DMS79 (cell line): Measurements from ENCODE around the gene LUC7L3.
"Not testable (repeated sequence)": the region's sequence is repeated elsewhere in the genome, so short reads cannot be mapped to it uniquely, and the experiment has no call there.

Experiments used
- DNase-seq: peaks from one replicate; lab custom pipeline; 2025; lab: John Stamatoyannopoulos, UW

The LUC7L3 gene

DNA sequence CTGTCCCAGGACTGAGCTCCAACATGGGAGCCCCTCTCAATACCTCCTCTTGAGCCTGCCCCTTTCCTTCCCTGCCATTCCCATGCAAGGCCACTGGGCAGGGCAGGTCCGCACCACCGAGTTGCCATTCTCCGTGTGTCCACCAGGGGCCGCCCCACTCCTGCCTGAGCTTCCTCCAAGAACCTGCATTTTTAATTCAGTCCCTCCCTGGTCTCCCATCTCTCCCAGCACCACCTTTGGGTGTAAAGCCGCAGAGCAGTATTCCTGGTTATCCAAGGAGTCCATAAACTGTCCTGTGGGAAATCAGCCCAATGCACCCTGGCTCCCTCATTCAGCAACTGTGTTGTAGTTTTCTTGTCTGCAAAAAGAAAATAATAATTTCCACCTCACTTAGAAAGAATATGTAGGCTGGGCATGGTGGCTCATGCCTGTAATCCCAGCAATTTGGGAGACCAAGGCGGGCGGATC lies 63.8 kb downstream of the LUC7L3 start:
- peak; percentile 57 for DNase-seq

DNA sequence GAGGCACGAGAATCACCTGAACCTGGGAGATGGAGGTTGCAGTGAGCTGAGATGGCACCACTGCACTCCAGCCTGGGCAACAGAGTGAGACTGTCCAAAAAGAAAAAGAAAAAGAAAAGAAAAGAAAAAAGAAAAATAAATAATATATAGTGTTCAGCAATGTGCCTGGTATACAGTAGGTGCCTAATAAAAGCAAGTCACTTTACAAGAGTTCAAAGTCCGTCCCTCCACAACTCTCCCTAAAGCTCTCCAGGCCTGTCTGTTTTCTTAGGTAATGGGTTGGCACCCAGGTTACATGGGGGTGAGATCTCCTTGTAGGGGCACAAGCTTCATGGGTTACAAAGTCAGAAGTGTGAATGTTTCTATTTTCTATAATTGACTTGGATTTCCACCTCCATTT lies 64.5 kb downstream of the LUC7L3 start:
- no peak for DNase-seq

DNA sequence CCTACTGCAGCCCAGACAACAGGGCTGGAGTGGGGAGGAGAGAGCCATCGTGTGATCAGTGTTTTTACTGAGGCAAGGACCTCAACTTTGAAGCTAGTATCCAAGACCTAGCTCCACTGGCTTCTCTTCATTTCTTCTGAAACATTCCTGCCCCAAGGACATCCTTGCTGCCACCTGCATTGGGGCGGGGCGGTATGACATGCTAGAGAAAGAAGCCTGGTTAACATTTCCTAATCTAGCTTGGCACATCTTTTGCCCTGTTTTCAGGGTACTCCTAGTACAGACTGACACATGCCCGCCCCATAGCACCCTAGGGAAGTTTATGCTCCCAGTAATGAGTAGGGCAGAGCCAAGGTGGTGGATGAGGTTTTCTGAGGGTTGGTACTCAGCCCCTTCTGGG lies 65.7 kb downstream of the LUC7L3 start:
- DNase-seq, result no peak

DNA sequence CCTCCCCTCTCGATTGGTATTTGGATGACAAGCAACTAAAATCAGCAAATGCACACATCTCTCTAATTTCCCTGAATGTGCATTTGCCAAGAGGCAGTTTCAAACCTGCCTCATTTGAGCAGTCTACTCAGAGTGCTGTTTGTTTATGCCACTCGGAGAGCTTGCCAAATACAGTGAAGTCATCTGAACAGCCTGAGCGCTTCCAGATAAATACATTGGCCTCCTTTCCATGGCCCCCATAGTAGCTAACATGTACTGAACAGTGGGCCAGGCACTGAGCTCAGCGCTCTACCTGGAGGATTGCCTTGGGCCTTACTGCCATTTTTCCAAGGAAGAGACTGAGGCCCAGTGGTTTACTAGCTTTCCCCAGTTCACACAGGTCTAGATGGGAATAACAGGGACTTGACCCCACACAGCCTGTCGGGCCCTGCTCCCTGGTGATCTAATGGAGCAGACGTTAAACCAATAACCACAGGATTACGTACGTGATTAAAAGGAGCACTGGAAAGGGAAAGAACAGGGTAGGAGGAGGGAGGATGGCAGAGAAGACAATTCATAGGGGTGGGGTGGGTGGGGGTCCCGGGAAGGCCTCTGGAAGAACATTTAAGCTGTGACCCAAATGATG lies 66.7 kb downstream of the LUC7L3 start:
- DNase-seq, result peak; percentile 41

DNA sequence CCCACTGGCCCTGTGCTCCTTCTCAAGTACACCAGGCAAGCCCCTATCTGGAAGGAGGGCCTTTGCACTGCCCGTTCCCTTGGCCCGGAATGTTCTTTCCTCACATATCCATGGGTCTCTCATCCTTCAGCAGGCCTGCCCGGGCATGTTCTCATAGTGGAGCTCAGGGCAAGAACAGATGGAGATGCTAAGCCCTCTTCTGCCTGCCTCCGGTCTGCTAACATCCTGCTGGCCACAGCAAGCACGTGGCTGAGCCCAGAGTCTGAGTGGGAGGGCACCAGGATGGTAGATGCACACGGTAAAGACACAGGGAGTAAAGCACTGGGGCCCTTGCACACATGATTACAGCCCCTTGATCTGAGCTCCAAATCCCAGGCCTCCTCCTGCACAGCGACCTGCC lies 67.7 kb downstream of the LUC7L3 start:
- DNase-seq, result no peak

DNA sequence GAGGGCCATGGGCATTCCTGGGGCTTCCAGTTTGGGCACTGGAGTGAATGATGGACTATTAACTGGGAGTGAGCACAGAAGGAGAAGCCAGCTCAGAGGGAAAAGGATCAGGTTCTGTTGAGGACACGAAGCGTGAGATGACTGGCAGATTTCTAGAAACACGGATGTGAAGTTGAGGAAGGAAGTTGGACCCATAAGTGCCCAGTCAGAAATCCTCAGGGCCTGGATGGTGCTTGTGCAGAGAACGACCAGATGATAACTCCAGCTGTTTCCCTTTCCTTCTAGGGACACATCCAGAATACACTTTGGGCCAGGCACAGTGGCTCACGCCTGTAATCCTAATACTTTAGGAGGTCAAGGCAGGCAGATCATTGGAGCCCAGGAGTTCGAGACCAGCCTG lies 71.2 kb downstream of the LUC7L3 start:
- no peak for DNase-seq

DNA sequence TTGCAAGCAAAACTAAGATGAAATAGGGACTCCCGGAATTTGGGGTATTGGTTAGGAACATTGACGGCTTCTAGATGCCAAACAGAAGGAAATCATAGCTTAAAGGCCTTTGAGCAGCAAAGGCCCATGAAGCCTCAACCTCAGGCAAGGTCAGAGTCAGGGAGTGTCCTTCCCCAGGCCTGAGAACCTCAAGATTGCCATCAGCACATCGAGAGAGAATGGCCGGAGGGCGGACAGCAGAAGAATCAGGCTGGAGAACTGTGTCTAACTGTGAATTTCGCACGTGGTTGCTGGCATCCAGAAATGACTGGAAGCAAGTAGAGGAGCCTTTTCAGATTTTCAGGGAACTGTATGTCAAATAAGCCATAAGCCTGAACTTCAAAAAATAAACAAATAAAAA lies 72.7 kb downstream of the LUC7L3 start:
- no peak for DNase-seq

DNA sequence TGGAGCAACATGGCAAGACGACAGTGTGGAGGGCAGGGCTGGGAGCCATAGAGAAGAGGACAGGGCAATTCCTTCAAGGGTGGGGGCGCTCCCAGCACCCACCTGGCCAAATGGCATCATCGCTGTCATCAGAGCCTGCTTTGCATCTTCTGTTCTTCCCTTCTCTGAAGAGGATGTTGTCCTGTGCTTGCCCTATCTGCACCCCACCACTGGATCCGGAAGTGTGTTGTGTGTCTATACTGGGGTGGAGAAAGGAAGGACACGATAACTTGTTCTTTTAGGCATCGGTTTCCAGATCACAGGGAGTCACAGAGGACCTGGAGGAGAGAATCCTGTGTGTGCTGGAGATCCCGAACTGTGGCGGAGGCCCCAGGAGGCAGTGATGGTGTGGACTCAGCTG lies 73.6 kb downstream of the LUC7L3 start:
- no peak for DNase-seq

DNA sequence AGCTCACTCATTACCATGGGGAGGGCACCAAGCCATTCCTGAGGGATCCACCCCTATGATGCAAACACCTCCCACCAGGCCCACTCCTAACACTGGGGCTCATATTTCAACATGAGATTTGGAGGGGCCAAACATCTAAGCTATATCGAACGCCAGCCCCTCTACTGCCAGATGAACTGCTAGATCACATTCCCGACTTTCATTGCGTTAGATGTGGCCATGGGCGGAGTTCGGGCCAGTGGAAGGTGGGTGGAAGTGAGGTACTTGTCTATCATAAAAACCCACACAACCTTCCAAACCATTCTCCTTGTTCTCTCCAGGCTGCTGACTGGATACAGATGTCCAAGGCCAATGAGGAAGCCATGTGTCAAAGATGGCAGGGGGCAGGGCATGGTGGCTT lies 75.0 kb downstream of the LUC7L3 start:
- DNase-seq, result no peak

DNA sequence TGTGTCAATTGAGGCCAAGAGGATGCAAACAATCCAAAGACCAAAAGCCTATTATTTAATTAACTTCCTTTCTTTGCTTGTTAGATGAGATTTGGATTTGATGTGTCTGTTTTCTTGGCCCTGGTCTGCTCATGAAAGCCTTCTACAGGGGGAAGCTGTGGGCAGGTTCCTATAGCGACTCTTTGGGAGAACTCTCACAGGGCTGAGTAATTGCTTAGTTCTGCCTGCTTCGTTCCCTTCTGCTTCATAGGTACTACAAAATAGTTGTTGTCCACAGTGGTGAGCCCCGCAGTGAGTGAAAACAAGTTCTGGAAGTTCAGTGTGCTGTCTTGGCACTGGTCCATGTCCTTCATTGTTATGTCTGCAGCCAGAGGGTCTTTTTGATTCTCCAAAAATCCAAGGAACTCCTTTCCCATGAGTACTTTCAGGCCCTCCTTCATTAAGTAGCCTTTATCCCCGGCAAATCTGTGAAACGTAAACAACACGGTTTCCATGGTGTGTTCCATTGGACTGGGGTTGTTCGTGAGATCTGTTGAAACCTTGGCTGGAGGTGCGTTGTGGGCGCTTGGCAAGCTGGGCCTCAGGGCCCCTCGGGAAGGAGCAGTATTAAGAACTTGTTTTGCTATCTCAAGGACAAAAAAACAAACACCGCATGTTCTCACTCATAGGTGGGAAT lies 77.9 kb downstream of the LUC7L3 start:
- peak; percentile 33 for DNase-seq

DNA sequence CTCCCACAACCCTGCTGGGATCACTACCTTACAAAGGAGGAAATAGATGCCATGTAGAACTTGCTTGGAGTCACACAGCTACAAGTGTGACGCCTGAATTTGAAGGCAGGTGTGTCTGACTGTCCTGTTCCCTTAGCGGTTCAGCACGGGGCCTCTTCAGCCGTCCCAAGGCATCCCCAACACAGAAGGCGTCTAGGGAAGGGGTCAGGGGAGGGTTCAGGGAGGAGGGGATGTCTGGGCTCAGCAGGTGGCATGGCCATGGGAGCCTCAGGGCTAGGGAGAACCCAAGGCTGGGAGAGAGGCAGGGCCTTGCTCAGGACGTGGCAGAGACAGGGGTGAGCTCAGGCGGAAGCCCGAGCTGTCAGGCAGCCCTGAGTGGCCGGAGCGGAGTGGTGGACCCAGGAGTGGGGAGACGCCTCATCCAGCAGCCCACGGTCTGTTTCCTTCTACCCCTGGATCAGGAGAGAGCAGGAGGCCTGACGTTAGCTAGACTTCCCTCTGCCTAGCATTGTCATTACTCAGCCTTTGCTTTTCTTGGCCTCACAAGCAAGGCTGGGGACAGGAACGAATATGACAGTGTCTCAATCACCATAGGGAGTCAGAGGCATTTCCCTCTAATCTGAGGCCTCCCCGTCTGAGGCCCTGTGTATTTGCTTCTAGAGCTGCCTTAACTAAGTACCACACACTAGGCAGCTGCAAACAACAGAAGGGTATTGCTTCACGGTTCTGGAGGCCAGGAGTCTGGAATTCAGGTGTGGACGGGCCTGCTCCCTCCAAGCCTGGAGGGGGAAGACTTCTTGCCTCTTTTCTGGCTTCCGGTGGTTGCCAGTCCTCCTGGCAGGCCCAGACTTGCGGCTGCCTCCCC lies 79.3 kb downstream of the LUC7L3 start:
- no peak for DNase-seq

DNA sequence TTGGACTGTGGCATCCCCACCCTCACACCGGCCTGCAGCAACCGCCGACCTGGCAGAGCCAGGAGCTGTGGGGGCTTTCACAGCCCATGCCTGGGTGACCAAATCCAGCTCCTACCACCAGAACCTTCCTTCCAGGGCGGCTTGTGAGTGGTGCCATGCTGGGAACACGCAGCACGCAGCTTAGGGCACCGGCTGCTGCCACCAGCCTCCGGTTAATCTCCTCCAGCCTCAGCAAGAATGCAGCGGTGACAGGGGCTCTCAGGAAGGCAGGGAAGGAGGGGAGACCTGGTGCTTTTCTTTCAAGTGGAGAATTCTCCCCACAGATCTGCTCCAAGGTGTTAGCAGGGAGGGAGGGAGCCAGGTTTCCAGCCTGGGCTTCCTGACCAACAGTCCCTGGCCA lies 80.2 kb downstream of the LUC7L3 start:
- DNase-seq, result no peak

DNA sequence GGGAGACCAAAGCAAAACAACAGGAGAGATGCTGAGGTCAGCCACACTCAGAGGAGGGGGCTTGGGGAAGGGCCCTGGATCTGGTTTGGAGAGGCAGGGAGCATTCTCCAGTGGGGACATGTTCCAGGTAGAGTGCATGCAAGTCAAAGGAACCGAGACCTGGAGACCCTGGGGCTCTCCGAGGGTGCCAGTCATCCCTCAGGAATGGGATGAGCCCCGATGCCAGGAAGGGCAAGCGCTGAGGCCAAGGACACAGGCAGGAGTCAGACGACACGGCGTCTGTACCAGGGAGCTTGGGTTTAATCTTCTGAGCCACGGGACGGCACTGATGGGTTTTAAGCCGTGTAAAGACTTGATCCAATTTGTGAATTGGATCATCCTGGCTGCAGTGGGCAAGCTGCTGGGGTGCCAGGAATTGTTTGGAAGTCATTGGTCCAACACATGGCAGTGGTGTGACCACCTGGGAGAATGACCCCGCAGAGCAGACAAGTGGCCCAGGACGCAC lies 80.8 kb downstream of the LUC7L3 start:
- no peak for DNase-seq

DNA sequence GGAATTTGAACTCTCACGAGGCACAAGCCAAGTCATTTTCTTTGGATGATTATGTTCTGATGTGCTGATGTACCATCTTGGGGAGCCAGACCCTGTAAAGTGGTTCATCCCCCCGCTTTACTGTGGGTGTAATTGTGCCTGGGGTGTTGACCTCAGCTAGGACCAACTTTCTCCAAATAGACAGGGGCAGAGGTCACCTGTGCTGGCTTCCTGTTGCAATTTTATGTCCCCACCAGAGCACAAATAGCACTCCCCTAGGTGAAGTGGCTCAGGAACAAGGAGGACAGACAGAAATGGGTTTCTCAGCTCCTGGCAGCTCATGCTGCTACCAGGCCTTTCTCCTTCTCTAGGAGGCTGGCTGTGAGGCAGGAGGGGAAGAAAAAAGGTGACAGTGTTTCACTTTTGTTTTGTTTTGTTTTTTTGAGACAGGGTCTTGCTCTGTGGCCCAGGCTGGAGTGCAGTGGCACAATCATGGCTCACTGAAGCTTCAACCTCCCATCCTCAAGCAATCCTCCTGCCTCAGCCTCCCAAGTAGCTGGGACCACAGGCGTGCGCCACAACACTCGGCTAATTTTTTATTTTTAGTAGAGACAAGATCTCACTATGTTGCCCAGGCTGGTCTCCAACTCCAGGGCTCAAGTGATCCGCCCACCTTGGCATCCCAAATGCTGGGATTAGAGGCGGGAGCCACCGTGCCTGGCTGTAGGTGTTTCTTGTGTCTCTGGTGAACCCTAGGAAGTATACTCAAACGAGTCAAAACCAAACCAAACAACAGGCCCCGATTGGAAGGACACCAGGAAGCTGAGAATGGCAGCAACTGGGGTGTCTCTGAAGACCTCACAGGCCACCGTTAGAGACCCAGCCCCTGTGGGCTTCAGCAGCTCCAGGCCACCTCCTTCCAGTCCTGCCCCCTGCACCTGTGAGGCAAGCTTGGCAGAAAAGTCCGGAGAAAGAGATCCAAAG lies 83.5 kb downstream of the LUC7L3 start:
- DNase-seq, result no peak

DNA sequence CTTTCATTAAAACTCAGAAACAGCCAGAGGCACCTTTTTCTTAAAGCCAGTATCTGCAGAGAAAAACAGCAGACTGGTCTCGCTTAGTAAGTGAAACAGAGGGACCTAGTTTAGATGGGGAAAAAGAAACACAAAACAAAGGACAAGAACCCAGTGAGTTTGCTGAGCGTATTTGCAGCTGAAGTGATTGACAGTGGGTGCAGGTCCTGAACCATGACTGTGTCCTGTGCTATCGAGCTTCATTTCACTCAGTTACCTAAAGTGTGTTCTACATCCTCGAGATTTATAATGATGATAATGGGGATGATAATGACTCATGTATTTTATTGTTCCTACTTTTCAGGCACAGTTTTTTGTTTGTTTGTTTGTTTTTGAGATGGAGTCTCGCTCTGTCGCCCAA lies 84.3 kb downstream of the LUC7L3 start:
- DNase-seq, result no peak

DNA sequence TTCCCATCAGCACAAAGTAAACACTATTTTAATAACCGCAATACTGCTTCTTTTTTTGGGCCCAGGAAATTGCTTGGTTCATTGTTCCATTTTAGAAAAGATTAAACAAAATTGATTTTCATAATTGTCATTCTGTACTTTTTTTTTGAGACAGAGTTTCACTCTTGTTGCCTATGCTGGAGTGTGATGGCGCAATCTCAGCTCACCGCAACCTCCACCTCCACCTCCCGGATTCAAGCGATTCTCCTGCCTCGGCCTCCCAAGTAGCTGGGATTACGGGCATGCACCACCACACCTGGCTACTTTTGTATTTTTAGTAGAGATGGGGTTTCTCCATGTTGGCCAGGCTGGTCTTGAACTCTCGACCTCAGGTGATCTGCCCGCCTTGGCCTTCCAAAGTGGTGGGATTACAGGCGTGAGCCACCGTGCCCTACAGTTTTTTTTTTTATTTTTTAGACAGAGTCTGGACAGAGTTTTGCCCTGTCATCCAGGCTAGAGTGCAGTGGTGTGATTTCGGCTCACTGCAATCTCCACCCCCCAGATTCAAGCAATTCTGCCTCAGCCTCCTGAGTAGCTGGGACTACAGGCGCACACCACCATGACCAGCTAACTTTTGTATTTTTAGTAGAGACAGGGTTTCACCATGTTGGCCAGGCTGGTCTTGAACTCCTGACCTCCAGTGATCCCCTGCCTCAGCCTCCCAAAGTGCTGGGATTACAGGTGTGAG lies 85.5 kb downstream of the LUC7L3 start:
- not testable (repeated sequence) for DNase-seq

DNA sequence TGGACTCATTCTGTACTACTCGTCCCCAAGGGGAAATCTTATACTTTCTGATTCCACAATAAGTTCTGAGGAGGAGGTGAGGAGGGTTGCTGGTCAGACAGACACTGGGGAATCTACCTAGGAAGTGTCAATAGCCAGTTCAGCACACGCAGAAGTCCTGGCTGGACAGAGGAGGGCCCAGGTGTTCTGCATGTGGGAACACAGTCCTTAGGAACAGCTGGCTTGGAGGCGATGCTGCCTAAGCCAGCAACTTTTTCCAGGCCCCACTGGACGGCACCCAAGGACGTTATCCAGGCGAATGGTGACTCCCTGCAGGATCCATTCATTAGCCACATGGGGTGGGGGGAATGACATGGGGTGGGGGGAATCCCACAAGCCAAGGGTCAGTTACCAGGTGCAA lies 86.1 kb downstream of the LUC7L3 start:
- no peak for DNase-seq
